ENCODE data around the gene CDYL2. TPM values are rescaled to one million over a fixed set of nuclear protein-coding genes. Genes with fewer than 3 reads are reported as not detected.

The CDYL2 gene
- total and polyA plus RNA-seq, 12 donors = 0.59 to 5.3 (median 2.9) TPM

DNA sequence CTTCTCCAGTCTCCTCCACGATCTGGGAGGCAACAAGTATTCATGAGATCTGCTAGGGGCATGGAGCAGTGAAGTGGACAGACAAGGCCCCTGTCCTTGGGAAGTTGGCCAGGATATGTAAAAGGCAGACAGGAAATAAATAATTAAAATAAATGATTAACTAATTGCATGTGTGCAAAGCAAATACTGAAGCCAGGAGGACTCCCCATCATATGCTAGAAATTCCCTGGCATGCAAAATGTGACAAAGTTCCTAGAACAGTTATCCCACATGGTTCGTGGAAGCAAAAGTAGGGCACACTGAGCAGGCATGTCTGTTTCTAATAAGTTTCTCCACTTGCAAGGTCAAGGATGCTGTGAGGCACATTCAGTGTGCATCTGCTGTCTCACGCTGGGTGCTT lies 86.8 kb downstream of the CDYL2 start:
- DNase-seq (no peak), ATAC-seq (no peak)
- peaks cover 0 to 11% (median 0%) of the 10 kb centered on the region in 9 donors for H3K4me1 ChIP-seq
- no peaks in the 10 kb centered on the region for H3K36me3 ChIP-seq
- H3K27ac ChIP-seq = no peak overlapping the region
- H3K4me3 ChIP-seq = no peak overlapping the region
- WGBS, 2 donors = 71 to 88% methylated on average over 3 of the region's 3 CpGs
- intact Hi-C loops (cut with DNase I) = no loop called here
- TF ChIP-seq, protein P1, sequence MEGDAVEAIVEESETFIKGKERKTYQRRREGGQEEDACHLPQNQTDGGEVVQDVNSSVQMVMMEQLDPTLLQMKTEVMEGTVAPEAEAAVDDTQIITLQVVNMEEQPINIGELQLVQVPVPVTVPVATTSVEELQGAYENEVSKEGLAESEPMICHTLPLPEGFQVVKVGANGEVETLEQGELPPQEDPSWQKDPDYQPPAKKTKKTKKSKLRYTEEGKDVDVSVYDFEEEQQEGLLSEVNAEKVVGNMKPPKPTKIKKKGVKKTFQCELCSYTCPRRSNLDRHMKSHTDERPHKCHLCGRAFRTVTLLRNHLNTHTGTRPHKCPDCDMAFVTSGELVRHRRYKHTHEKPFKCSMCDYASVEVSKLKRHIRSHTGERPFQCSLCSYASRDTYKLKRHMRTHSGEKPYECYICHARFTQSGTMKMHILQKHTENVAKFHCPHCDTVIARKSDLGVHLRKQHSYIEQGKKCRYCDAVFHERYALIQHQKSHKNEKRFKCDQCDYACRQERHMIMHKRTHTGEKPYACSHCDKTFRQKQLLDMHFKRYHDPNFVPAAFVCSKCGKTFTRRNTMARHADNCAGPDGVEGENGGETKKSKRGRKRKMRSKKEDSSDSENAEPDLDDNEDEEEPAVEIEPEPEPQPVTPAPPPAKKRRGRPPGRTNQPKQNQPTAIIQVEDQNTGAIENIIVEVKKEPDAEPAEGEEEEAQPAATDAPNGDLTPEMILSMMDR (IDR thresholded peaks at IDR 0.05) = no peak
- H3K27me3 ChIP-seq = no peaks in the 10 kb centered on the region
- H3K9me3 ChIP-seq = peaks cover 0 to 27% (median 3%) of the 10 kb centered on the region in 11 donors

- H3K27me3 ChIP-seq = no peaks in the 10 kb centered on the region
- intact Hi-C loops (cut with DNase I) = no loop called here
- H3K27ac ChIP-seq = no peak overlapping the region
- TF ChIP-seq, protein P1 (IDR thresholded peaks at IDR 0.05) = no peak
- 84 to 85% methylated on average over 2 of the region's 2 CpGs for WGBS, 2 donors
- H3K4me3 ChIP-seq = no peak overlapping the region
- peaks cover 0 to 11% (median 0%) of the 10 kb centered on the region in 9 donors for H3K4me1 ChIP-seq
- DNase-seq = no peak
- H3K9me3 ChIP-seq = peaks cover 0 to 20% (median 3%) of the 10 kb centered on the region in 11 donors
- H3K36me3 ChIP-seq = no peaks in the 10 kb centered on the region
- no peak for ATAC-seq
These were observed 87.7 kb downstream of the CDYL2 start for GRCh38 chr16:80716564-80717139.

- DNase-seq = no peak
- no peaks in the 10 kb centered on the region for H3K27me3 ChIP-seq
- H3K27ac ChIP-seq = no peak overlapping the region
- H3K9me3 ChIP-seq = peaks cover 0 to 20% (median 3%) of the 10 kb centered on the region in 11 donors
- no peaks in the 10 kb centered on the region for H3K36me3 ChIP-seq
- intact Hi-C loops (cut with DNase I) = no loop called here
- 73 to 92% methylated on average over 4 of the region's 4 CpGs for WGBS, 2 donors
- no peaks in the 10 kb centered on the region for H3K4me1 ChIP-seq
- no peak overlapping the region for H3K4me3 ChIP-seq
- TF ChIP-seq, protein P1 (IDR thresholded peaks at IDR 0.05) = no peak
- ATAC-seq = no peak
These were observed 93.0 kb downstream of the CDYL2 start for GRCh38 chr16:80711406-80711805.

DNA sequence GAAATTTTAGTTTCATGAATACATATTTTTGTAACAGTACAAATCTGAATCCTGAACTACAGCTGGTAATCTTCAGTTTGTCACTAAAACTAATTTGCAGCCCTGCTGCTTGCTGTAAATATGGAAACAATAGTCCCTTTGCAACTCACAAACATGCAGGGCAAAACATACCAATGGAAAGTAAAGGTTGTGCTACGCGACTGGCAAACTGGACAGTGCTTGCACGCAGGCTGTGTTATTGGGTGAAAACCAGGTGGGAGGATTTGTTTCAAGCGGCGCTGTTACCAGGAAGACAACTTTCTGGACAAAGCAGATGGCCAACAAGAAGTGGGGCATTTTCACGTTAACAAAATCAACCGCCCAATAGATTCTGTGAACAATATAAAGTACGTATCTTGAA lies 93.5 kb downstream of the CDYL2 start:
- TF ChIP-seq, protein P1 (IDR thresholded peaks at IDR 0.05) = no peak
- Histone ChIP-seq H3K27me3 (no peaks in the 10 kb centered on the region), H3K27ac (no peak overlapping the region), H3K4me3 (no peak overlapping the region), H3K36me3 (no peaks in the 10 kb centered on the region), H3K4me1 (no peaks in the 10 kb centered on the region), H3K9me3 (peaks cover 0 to 20% (median 3%) of the 10 kb centered on the region in 11 donors)
- 87 to 88% methylated on average over 8 of the region's 8 CpGs for WGBS, 2 donors
- ATAC-seq (no peak), DNase-seq (no peak)
- intact Hi-C loops (cut with DNase I) = no loop called here
